Fibroblast of pulmonary artery (primary cell): ENCODE results near the gene PVALEF.
"Not testable (repeated sequence)": the region's sequence is repeated elsewhere in the genome, so short reads cannot be mapped to it uniquely, and the experiment has no call there.

ENCODE experiments used
- DNase-seq: peaks from one replicate; pipeline ENCODE4 v3.0.0-alpha.2; 2010; ENCODE audit warnings: low read depth
- H3K4me3 ChIP-seq: replicated peaks from 2 replicates; pipeline ENCODE4 v1.5.1; 2011; ENCODE audit warnings: low read depth, mild to moderate bottlenecking, control low read depth, low read length, moderate library complexity
- TF ChIP-seq, protein P1 (sequence below): IDR thresholded peaks from 2 replicates; pipeline ENCODE4 v1.5.1; 2011; ENCODE audit warnings: mild to moderate bottlenecking, control low read depth, low read length, inconsistent platforms; ENCODE audit errors: missing control alignments

The PVALEF gene

DNA sequence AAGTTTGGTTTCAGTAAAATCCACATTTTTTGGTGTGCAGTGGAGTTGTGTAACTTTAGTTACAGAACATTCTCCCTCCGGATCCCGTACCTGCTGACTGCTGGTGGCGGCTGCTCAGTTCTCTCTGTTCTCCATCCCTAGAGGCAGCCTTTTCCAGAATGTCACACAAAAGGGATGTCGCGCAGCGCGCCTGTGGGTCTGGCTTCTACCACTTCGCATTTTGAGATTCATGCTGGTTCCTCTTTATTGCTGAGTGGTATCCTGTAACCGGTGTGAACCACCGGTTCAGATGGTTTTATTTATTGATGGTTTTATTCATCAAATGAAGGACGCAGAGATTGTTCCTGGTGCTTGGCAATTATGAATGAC is 58.4 kb downstream of the PVALEF start:
- H3K4me3 ChIP-seq: peak overlapping the region; percentile 50
- no peak for DNase-seq
- TF ChIP-seq, protein P1, sequence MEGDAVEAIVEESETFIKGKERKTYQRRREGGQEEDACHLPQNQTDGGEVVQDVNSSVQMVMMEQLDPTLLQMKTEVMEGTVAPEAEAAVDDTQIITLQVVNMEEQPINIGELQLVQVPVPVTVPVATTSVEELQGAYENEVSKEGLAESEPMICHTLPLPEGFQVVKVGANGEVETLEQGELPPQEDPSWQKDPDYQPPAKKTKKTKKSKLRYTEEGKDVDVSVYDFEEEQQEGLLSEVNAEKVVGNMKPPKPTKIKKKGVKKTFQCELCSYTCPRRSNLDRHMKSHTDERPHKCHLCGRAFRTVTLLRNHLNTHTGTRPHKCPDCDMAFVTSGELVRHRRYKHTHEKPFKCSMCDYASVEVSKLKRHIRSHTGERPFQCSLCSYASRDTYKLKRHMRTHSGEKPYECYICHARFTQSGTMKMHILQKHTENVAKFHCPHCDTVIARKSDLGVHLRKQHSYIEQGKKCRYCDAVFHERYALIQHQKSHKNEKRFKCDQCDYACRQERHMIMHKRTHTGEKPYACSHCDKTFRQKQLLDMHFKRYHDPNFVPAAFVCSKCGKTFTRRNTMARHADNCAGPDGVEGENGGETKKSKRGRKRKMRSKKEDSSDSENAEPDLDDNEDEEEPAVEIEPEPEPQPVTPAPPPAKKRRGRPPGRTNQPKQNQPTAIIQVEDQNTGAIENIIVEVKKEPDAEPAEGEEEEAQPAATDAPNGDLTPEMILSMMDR: no peak

DNA sequence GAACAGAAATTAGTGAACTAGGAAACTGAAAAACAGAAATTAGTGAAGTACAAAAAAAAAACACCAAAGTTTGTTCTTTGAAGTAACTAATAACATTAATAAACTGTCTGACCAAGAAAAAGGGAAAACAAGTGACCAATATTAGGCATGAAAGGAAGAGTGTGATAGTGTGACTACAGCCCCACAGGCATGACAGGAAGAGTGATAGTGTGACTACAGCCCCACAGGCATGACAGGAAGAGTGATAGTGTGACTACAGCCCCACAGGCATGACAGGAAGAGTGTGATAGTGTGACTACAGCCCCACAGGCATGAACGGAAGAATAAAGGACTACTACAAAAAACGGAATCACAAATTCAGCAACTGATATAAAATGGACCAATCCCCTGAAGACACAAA is 62.3 kb downstream of the PVALEF start:
- not testable (repeated sequence) for DNase-seq, H3K4me3 ChIP-seq

DNA sequence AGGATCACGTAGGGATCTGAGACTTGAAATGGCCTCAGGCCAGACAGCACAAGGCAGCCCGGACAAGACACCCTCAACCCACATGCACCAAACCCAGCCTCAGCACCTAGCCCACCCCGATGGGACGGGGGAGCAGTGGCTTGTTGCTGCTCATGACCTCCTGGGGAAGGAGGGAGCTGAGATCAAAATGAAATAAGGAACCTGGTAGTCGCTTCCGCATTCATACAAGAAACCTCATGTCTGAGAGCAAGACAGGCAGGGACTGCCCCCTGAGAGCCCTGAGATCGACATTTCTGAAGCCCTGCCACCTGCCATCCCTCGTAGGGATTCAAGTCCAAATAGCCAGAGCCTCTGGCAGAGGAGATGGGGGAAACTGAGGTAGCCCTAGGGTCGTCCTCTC is 63.1 kb downstream of the PVALEF start:
- no peak overlapping the region for H3K4me3 ChIP-seq
- DNase-seq: no peak
- TF ChIP-seq, protein P1: no peak

DNA sequence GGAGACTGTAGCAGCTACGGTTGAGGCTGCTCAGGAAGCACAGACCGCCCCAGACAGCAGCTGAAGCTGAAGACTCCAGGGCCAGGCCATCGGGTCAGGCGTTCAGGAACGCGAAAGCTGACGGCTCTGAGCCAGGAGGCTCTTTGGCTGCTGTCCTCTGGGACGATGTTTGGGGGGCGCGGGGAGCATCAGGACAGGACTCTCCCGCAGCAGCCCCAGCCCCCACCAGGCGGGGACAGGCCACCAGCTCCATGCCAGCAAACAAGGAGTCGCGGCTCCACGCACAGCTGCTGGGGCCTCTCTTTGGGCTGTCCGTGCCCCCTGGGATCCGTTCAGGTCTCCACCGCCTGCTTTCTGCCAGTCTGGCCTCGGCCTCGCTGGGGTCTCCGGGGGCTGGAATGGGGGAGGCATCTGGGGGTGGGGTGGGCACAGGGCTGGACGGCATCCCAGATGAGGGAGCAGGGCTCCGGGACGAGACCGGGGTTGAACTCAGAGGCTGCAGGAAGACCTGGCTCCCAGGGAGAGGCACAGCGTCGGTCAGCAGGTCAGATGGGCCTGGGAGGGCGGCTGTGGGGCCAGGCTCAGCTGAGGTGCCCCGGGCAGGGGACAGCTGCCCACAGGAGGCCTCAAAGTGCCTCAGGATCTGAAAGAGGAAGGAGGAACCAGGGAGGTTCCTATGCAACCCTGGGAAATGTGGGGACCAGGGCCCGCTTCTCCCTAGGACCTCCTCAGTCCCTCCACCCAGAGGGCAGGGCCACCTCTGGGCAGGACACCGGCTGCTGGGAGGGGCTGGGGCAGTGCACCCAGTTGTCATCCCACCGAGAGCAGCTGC is 63.7 kb downstream of the PVALEF start:
- H3K4me3 ChIP-seq: no peak overlapping the region
- TF ChIP-seq, protein P1: no peak
- DNase-seq: no peak

DNA sequence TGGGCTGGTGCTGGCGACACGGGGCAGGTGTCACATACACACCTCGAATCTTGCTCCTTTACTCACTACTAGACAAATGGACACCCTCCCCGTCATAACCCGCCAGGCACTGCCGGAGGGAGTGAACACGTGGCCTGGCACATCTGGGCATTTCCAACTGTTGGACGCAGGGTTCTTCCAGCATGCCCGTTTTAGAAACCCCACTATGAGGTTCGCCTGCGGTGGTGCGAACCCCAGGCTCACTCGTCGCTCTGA is 64.3 kb downstream of the PVALEF start:
- no peak overlapping the region for H3K4me3 ChIP-seq
- TF ChIP-seq, protein P1: no peak
- no peak for DNase-seq

DNA sequence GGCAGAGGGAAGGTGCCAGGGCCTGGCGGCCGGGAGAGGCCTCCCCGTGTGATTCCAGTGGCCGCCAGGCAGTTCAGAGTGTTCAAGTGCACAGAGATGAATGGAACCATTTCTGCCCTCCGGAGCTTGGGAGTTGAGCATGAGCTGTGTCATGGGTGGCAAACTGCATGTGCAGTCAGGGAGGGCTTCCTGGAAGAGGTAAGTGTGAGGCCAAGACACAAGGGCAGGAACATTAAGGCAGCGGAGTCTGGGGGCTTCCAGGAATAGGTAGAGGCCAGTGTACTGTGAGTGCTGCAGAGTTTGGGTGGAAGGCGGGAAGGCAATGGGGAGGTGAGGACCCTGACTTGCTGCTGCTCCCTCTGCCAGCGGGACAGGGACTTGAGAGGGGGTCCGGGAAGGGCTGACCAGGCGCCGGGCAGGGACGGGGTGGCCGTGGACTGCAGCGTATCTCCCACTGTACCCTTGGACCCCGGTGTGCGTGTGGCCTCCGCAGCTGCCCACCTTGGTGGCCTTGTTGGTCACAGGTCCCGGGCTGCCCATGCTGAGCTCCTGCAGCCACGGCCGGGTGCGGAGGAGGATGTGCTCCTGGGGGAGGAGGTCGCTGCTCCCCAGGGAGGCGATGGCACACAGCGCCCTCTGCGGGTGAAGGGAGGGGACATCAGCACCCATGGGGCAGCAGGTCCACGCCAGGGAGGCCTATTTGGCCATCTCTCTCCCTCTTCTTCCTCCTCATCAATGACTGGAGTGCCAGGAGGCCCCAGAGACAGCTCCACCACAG is 64.9 kb downstream of the PVALEF start:
- TF ChIP-seq, protein P1: peak; percentile 27
- H3K4me3 ChIP-seq: no peak overlapping the region
- DNase-seq: no peak

DNA sequence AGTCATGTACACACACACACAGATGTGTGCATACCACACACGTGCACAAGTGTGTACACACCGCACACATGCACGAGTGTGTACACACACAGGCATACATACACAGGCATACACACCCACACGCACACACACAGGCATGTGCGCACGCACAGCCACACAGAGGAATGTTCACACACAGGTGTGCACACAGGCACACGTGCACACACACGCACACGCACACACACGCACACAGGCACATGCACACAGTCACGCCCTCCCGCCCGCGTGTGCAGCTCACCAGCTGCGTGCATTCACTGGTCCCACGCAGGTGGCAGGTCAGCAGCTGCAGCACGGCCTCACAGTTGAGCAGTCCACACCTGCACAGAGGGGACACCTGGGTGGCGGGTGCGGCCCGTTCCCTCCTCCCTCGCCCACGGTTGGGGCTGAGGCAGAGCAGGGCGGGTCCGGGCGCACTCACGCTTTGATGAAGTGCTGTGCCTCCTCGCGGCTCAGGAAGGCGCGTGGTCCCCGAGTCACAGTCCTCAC is 65.9 kb downstream of the PVALEF start:
- H3K4me3 ChIP-seq: no peak overlapping the region
- no peak for DNase-seq
- TF ChIP-seq, protein P1: no peak
